ENCODE results near the gene RFLNA. TPM values are rescaled to one million over a fixed set of nuclear protein-coding genes. Genes with fewer than 3 reads are reported as not detected.

The RFLNA gene
- total and polyA plus RNA-seq, 2 of the 13 experiments (the other 11 are each of a cell fraction or from before 2014, with no cell fraction given), result not detected

GRCh38 chr12:124352839-124353238 lies 57.9 kb downstream of the RFLNA start (continued):
- peak; percentile 78; the same call in 1 of the 2 replicates for TF ChIP-seq ZNF609 (CRISPR knock-in tag; IDR thresholded peaks at IDR 0.05; ENCODE audit: borderline replicate concordance)
- peak; percentile 67 for TF ChIP-seq TFDP2 (CRISPR knock-in tag; IDR thresholded peaks at IDR 0.05)
- no peak for TF ChIP-seq ZNF343 (CRISPR knock-in tag; IDR thresholded peaks at IDR 0.05)
- no peak for TF ChIP-seq ZNF598 (CRISPR knock-in tag; IDR thresholded peaks at IDR 0.05; ENCODE audit: borderline replicate concordance)
- TF ChIP-seq ZNF580 (CRISPR knock-in tag; IDR thresholded peaks at IDR 0.05; ENCODE audit: borderline replicate concordance, low read depth), result peak; percentile 59; the same call in 1 of the 2 replicates
- no peak for TF ChIP-seq ZNF121 (CRISPR knock-in tag; IDR thresholded peaks at IDR 0.05)
- TF ChIP-seq MED1 (CRISPR knock-in tag; IDR thresholded peaks at IDR 0.05), result peak; percentile 78
- peak; percentile 38 for TF ChIP-seq SKI (IDR thresholded peaks at IDR 0.05; ENCODE audit: partially characterized antibody)
- TF ChIP-seq NFYB (CRISPR knock-in tag; IDR thresholded peaks at IDR 0.05), result no peak
- no peak for TF ChIP-seq XRCC5 (optimal IDR thresholded peaks at IDR 0.05; ENCODE audit: low read length)
- TF ChIP-seq E2F1 (CRISPR knock-in tag; IDR thresholded peaks at IDR 0.05), result no peak
- no peak for TF ChIP-seq ZNF20 (CRISPR knock-in tag; IDR thresholded peaks at IDR 0.05)
- TF ChIP-seq ZNF572 (CRISPR knock-in tag; IDR thresholded peaks at IDR 0.05), result no peak
- TF ChIP-seq ZFAT (CRISPR knock-in tag; conservative IDR thresholded peaks at IDR 0.05), result no peak
- no peak for TF ChIP-seq ZNF510 (CRISPR knock-in tag; IDR thresholded peaks at IDR 0.05; ENCODE audit: low read depth)
- TF ChIP-seq ISL2 (CRISPR knock-in tag; IDR thresholded peaks at IDR 0.05), result no peak; the same call in 1 of the 2 replicates
- no peak for TF ChIP-seq ZNF333 (CRISPR knock-in tag; IDR thresholded peaks at IDR 0.05; ENCODE audit: borderline replicate concordance)
- TF ChIP-seq ZNF501 (CRISPR knock-in tag; IDR thresholded peaks at IDR 0.05), result peak; percentile 85; the same call in 1 of the 2 replicates
- TF ChIP-seq ZNF709 (CRISPR knock-in tag; IDR thresholded peaks at IDR 0.05), result no peak
- TF ChIP-seq PRPF4 (IDR thresholded peaks at IDR 0.05; ENCODE audit: low read depth, low read length, poor library complexity, severe bottlenecking), result no peak
- TF ChIP-seq HNRNPL (IDR thresholded peaks at IDR 0.05; ENCODE audit: low read depth, low read length), result 0 out of 2 replicates have a peak, but pooled peaks have one; percentile 28
